Natural killer cell (primary cell): ENCODE results near the gene MOB2. TPM values are rescaled to one million over a fixed set of nuclear protein-coding genes. Genes with fewer than 3 reads are reported as not detected.

Experiments
- ATAC-seq, 3 donors: fragments of 150-1000 bp in 2 of 3; fragments of 200-7000 bp in 1 of 3; cut with Tn5 transposase; 1 replicate in 1 of 3; 2 replicates in 2 of 3; pipeline ENCODE4 v1.10.0; 2021; ENCODE audit warnings: mild to moderate bottlenecking in 2 of 3, moderate library complexity in 2 of 3
- DNase-seq, 2 donors: peaks; one replicate each; pipeline versions ENCODE4 v3.0.0 to v3.0.0-alpha.2; 2013 to 2021; ENCODE audit warnings: mixed read lengths in 1 of 2
- H3K27ac ChIP-seq: one replicate; pipeline ENCODE4 v1.5.1; 2013; ENCODE audit warnings: mild to moderate bottlenecking, low read length
- H3K27me3 ChIP-seq: one replicate; pipeline ENCODE4 v1.6.1; 2013; ENCODE audit warnings: low read length; ENCODE audit not compliant: control insufficient read depth, insufficient read depth
- H3K36me3 ChIP-seq: one replicate; pipeline ENCODE4 v1.6.1; 2013; ENCODE audit warnings: low read length; ENCODE audit not compliant: control insufficient read depth, insufficient read depth
- H3K4me1 ChIP-seq: one replicate; pipeline ENCODE4 v1.6.1; 2013; ENCODE audit warnings: low read length; ENCODE audit not compliant: control insufficient read depth, insufficient read depth
- H3K4me3 ChIP-seq: one replicate; pipeline ENCODE4 v1.5.1; 2013; ENCODE audit warnings: low read length
- H3K9me3 ChIP-seq: one replicate; pipeline ENCODE4 v1.6.1; 2013; ENCODE audit warnings: low read length; ENCODE audit not compliant: control insufficient read depth, insufficient read depth
- H3K27ac Mint-ChIP-seq, 2 donors: one replicate each; pipeline ENCODE4 v1.8.0; 2022; ENCODE audit warnings: mild to moderate bottlenecking in 2 of 2, mixed read lengths in 2 of 2, moderate library complexity in 1 of 2
- H3K27me3 Mint-ChIP-seq, 2 donors: one replicate each; pipeline ENCODE4 v1.8.0; 2022; ENCODE audit warnings: low read depth in 2 of 2, mixed read lengths in 2 of 2
- H3K36me3 Mint-ChIP-seq: one replicate; pipeline ENCODE4 v1.8.0; 2022; ENCODE audit warnings: mixed read lengths
- H3K4me1 Mint-ChIP-seq, 2 donors: one replicate each; pipeline ENCODE4 v1.8.0; 2022; ENCODE audit warnings: mixed read lengths in 2 of 2
- H3K4me3 Mint-ChIP-seq: one replicate; pipeline ENCODE4 v1.8.0; 2022; ENCODE audit warnings: mild to moderate bottlenecking, moderate library complexity, mixed read lengths
- H3K9me3 Mint-ChIP-seq, 2 donors: one replicate each; pipeline ENCODE4 v1.8.0; 2022; ENCODE audit warnings: mixed read lengths in 2 of 2
- WGBS: methylation state at CpG from one replicate; pipeline ENCODE4 v1.1.7; 2013; ENCODE audit warnings: missing lambda C conversion rate; ENCODE audit not compliant: insufficient coverage; 5-methylcytosine and 5-hydroxymethylcytosine counted together
- intact Hi-C: fragments of 100-400 bp; cut with micrococcal nuclease; formaldehyde crosslinking; loops from one replicate; pipeline ENCODE4 v1.14.2; 2022
- total RNA-seq, 4 donors: library from RNA; stranded (reverse); fragments of 120-200 nt in 1 of 4; gene quantifications; one replicate each; pipeline versions ENCODE4 v1.2.3 to v1.2.4, GENCODE V29; 2013 to 2022
- TF ChIP-seq, protein P1 (sequence below): fragments of 200-600 bp; IDR thresholded peaks from one replicate; pipeline ENCODE4 v1.8.0; 2022; ENCODE audit warnings: antibody characterized with exemption

MOB2 gene
- total RNA-seq, 3 donors from 2014 or later (not counting 1 experiment from before 2014, with no cell fraction given) = 61.9 to 79.6 (median 78.5) TPM

DNA sequence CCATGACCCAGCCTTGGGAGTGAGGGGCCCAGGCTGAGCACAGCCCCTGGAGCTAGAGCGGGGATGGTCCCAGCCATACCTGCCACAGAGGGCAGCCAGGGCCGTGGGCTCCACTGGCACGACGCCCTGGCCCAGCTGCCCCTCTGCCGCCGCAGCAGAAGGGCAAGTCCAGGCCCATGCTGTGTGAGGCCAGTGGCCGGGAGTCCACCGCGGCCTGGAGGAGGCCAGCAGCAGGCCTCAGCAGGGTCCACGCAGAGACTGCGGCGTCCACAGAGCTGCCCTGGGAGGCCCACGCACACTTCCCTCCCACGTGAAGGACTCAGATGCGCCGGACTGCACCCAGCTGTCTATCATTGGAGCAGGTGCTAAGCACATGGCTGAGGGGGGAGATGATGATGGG, 23.5 kb downstream of the MOB2 start:
- no peaks in the 10 kb centered on the region for H3K27me3 ChIP-seq
- intact Hi-C loops = no loop called here

DNA sequence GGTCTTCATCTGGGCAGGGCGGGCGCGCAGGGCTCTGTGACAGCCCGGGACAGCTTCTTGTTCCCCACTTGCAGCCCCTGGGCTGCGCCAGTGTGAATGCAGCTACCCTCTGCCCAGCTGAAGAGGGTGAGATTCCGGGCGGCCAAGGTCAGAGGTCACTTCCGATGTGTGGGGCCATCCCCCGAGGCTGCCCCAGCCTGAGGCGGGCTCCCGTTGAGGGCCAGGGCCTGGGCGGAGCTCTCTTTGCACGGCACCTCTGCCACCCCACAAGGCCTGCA, 23.9 kb downstream of the MOB2 start:
- Histone ChIP-seq H3K4me1 (no peaks in the 10 kb centered on the region), H3K27me3 (no peaks in the 10 kb centered on the region), H3K27ac (no peak overlapping the region), H3K36me3 (no peaks in the 10 kb centered on the region), H3K9me3 (no peaks in the 10 kb centered on the region), H3K4me3 (no peak overlapping the region)
- ATAC-seq (no peak), DNase-seq (no peak)
- TF ChIP-seq, protein P1, sequence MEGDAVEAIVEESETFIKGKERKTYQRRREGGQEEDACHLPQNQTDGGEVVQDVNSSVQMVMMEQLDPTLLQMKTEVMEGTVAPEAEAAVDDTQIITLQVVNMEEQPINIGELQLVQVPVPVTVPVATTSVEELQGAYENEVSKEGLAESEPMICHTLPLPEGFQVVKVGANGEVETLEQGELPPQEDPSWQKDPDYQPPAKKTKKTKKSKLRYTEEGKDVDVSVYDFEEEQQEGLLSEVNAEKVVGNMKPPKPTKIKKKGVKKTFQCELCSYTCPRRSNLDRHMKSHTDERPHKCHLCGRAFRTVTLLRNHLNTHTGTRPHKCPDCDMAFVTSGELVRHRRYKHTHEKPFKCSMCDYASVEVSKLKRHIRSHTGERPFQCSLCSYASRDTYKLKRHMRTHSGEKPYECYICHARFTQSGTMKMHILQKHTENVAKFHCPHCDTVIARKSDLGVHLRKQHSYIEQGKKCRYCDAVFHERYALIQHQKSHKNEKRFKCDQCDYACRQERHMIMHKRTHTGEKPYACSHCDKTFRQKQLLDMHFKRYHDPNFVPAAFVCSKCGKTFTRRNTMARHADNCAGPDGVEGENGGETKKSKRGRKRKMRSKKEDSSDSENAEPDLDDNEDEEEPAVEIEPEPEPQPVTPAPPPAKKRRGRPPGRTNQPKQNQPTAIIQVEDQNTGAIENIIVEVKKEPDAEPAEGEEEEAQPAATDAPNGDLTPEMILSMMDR = no peak
- H3K4me3 Mint-ChIP-seq = no peak overlapping the region
- peaks cover 8 to 16% of the 10 kb centered on the region in 2 donors for H3K4me1 Mint-ChIP-seq
- 96% methylated on average over 13 of the region's 13 CpGs for WGBS
- no peaks in the 10 kb centered on the region for H3K9me3 Mint-ChIP-seq
- no peaks in the 10 kb centered on the region for H3K27me3 Mint-ChIP-seq
- intact Hi-C loops = no loop called here
- no peak overlapping the region for H3K27ac Mint-ChIP-seq
- H3K36me3 Mint-ChIP-seq = no peaks in the 10 kb centered on the region

More for the DNA sequence above, 23.5 kb downstream of the MOB2 start:
- H3K4me3 ChIP-seq = no peak overlapping the region
- H3K4me3 Mint-ChIP-seq = no peak overlapping the region
- TF ChIP-seq, protein P1 = no peak
- no peak for ATAC-seq
- DNase-seq = no peak
- H3K9me3 ChIP-seq = no peaks in the 10 kb centered on the region
- H3K4me1 ChIP-seq = no peaks in the 10 kb centered on the region
- no peak overlapping the region for H3K27ac Mint-ChIP-seq
- no peaks in the 10 kb centered on the region for H3K9me3 Mint-ChIP-seq
- no peaks in the 10 kb centered on the region for H3K36me3 ChIP-seq
- no peaks in the 10 kb centered on the region for H3K27me3 Mint-ChIP-seq
- H3K27ac ChIP-seq = no peak overlapping the region
- H3K4me1 Mint-ChIP-seq = peaks cover 8 to 16% of the 10 kb centered on the region in 2 donors
- 98% methylated on average over 16 of the region's 16 CpGs for WGBS
- no peaks in the 10 kb centered on the region for H3K36me3 Mint-ChIP-seq

DNA sequence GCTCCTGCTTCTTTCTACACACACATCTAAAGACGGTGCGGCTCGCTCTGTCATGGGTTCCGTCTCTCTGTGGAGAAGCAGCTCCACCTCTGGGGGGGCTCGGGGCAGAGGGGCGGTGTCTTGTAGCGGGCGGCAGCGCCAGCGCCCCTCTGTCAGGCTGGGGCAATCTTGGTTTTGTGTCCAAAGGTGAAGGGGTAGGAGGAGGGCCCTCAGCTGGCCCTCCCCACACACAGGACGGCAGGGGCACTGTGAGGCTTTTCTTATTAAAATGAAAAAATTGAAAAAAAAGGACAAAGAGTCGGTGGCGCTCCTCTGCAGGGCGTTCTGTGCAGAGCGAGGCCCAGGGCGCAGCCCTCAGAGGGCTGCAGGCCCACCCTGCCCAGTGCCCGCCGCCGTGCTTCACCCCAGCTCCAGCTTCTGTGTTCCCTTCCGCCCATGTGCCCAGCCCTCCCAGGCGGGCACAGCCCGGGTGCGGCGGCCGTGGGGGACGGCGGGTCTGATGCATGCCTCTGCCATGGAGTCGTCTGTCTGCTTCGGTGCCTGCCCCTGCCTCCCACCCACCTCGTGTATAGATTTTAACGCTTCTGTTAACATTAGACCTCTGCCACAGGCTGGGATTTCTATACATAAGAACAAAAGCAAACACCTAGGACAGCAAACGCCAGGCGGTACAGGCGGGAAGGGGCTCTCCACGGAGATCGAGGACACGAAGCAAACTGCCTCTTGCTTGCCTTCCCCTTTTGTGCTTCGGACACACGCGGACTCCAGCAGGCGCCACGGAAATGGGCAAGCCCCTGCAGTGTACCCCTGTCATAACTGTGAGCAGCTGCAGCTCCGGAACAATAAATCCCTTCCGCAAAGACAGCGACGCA, 24.5 kb downstream of the MOB2 start:
- TF ChIP-seq, protein P1 = no peak
- no peak for ATAC-seq
- Mint-ChIP-seq H3K27ac (no peak overlapping the region), H3K36me3 (no peaks in the 10 kb centered on the region), H3K27me3 (no peaks in the 10 kb centered on the region), H3K4me3 (no peak overlapping the region), H3K4me1 (peaks cover 3 to 11% of the 10 kb centered on the region in 2 donors), H3K9me3 (no peaks in the 10 kb centered on the region)
- no peaks in the 10 kb centered on the region for H3K4me1 ChIP-seq
- 95% methylated on average over 45 of the region's 46 CpGs for WGBS
- H3K27ac ChIP-seq = no peak overlapping the region
- no peak for DNase-seq
- no peaks in the 10 kb centered on the region for H3K36me3 ChIP-seq
- intact Hi-C loops = no loop called here
- H3K27me3 ChIP-seq = no peaks in the 10 kb centered on the region
- H3K4me3 ChIP-seq = no peak overlapping the region
- no peaks in the 10 kb centered on the region for H3K9me3 ChIP-seq
